HG02970 (cell line): ENCODE measurements around the gene IGFBP3.

Source experiments
- ATAC-seq: cut with Tn5 transposase; IDR thresholded peaks from one replicate; pipeline ENCODE4 v1.9.1; 2021; ENCODE audit warnings: mild to moderate bottlenecking, moderate library complexity, moderate number of reproducible peaks; ENCODE audit not compliant: unreplicated experiment, low FRiP score

IGFBP3 gene

GRCh38 chr7:45893996-45894664, 26.9 kb downstream of the IGFBP3 start:
- ATAC-seq: no peak

GRCh38 chr7:45893374-45893995, 27.6 kb downstream of the IGFBP3 start:
- ATAC-seq: no peak

- ATAC-seq: no peak
Measured at GRCh38 chr7:45892407-45893035, 28.6 kb downstream of the IGFBP3 start.

GRCh38 chr7:45891462-45892402, 29.3 kb downstream of the IGFBP3 start:
- no peak for ATAC-seq

- ATAC-seq: no peak
Measured at GRCh38 chr7:45890902-45891461, 30.1 kb downstream of the IGFBP3 start.

- ATAC-seq: no peak
Measured at GRCh38 chr7:45890125-45890901, 30.8 kb downstream of the IGFBP3 start.

- no peak for ATAC-seq
Measured at GRCh38 chr7:45889367-45890067, 31.6 kb downstream of the IGFBP3 start.

- no peak for ATAC-seq
Measured at GRCh38 chr7:45888993-45889366, 32.1 kb downstream of the IGFBP3 start.

GRCh38 chr7:45888185-45888992, 32.7 kb downstream of the IGFBP3 start, which contains the start of gene IGFBP1:
Gene IGFBP1, plus strand, starts transcription at chr7:45888488. Its CDS starts 165 bp downstream, at chr7:45888653.
- no peak for ATAC-seq

- no peak for ATAC-seq
Measured at GRCh38 chr7:45886931-45887667, 34.0 kb downstream of the IGFBP3 start.

- ATAC-seq: no peak
Measured at GRCh38 chr7:45885264-45885882, 35.7 kb downstream of the IGFBP3 start.

- no peak for ATAC-seq
Measured at GRCh38 chr7:45884136-45884535, 36.9 kb downstream of the IGFBP3 start.

- ATAC-seq: no peak
Measured at GRCh38 chr7:45882465-45882810, 38.6 kb downstream of the IGFBP3 start.

GRCh38 chr7:45881759-45882464, 39.2 kb downstream of the IGFBP3 start:
- ATAC-seq: no peak

- no peak for ATAC-seq
Measured at GRCh38 chr7:45881280-45881758, 39.8 kb downstream of the IGFBP3 start.

GRCh38 chr7:45880433-45880860, 40.6 kb downstream of the IGFBP3 start:
- no peak for ATAC-seq
